DND-41 (cell line): ENCODE measurements around the gene FARP1.

ENCODE experiments used
- CTCF ChIP-seq: IDR thresholded peaks from 2 replicates; pipeline ENCODE4 v1.5.1; 2012; ENCODE audit warnings: borderline replicate concordance, low read length, moderate library complexity, mild to moderate bottlenecking; ENCODE audit not compliant: poor library complexity, severe bottlenecking; ENCODE audit errors: extremely low read depth
- EZH2 ChIP-seq: IDR thresholded peaks from 3 replicates; pipeline ENCODE4 v1.6.1; 2012; ENCODE audit warnings: borderline replicate concordance, low read depth, mild to moderate bottlenecking, moderate library complexity, low read length, inconsistent platforms; ENCODE audit not compliant: severe bottlenecking

DNA sequence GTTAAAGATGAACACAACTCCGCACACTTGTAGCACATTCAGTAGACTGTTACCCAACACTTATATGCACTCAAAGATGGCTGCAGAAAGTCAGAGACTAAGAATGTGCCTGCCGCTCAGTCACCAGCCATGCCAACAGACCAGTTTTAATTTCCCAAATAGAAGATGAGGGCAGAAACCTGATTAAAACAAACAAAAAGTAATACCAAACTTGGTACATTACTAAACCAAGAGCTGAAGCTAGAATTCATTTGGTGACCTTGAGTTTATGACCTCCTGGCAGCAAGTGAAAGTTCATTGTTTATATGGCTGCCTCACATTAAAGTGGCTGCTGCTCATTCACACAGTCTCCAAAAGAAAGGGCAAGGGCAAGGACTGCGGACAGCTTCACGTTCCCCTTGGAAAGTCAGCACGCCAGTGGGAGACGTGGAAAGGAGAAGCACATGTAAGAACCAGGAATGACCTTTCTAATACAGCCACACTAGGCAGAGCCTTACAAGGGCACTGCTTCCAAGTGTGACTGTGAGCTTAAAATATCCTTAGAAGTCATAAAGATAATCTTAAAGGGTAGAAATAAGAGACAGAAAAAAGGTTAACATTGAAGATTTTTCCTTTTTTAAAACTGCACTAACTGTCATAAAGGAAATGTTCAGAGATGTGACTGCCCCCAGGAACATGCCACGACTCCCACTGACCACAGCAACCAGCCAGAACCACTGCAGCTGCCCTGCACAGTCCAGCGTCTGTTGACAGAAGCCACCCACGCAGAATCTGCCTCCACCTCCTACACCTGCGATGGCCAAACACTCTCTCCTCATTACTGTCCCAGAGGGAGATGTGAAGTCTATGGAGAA lies 360.5 kb downstream of the FARP1 start:
- no peak for TF ChIP-seq CTCF
- TF ChIP-seq EZH2: no peak
